Left lung (tissue), 10 donors: ENCODE measurements around the gene SPI1. TPM values are rescaled to one million over a fixed set of nuclear protein-coding genes. Genes with fewer than 3 reads are reported as not detected.

Experiments
- ATAC-seq: fragments of 200-7000 bp; cut with Tn5 transposase; one replicate; pipeline ENCODE4 v1.9.1; 2020; ENCODE audit warnings: moderate library complexity
- DNase-seq, 4 donors: peaks; one replicate each; pipeline ENCODE4 v3.0.0-alpha.2; 2013 to 2020
- H3K27ac ChIP-seq, 2 donors: fragments of 200-600 bp; sonication (generic) in 1 of 2; one replicate each; pipeline versions ENCODE4 v1.5.0 to v1.8.0; 2020 to 2021
- H3K27me3 ChIP-seq, 2 donors: fragments of 200-600 bp; sonication (generic) in 1 of 2; one replicate each; pipeline versions ENCODE4 v1.5.0 to v1.8.0; 2020 to 2021
- H3K36me3 ChIP-seq, 2 donors: fragments of 200-600 bp; sonication (generic) in 1 of 2; one replicate each; pipeline versions ENCODE4 v1.5.0 to v1.8.0; 2020 to 2021
- H3K4me1 ChIP-seq, 2 donors: fragments of 200-600 bp; one replicate each; pipeline ENCODE4 v1.8.0; 2021
- H3K4me3 ChIP-seq, 2 donors: fragments of 200-600 bp; sonication (generic) in 1 of 2; one replicate each; pipeline versions ENCODE4 v1.5.0 to v1.8.0; 2020 to 2021; ENCODE audit warnings: mild to moderate bottlenecking in 1 of 2
- H3K9me3 ChIP-seq, 2 donors: fragments of 200-600 bp; sonication (generic) in 1 of 2; one replicate each; pipeline versions ENCODE4 v1.5.0 to v1.8.0; 2020 to 2021
- CTCF ChIP-seq, 2 donors: fragments of 200-600 bp; sonication (generic) in 1 of 2; IDR thresholded peaks; one replicate each; pipeline versions ENCODE4 v1.5.0 to v1.8.0; 2021; ENCODE audit warnings: antibody characterized with exemption in 2 of 2
- intact Hi-C, 2 donors: fragments of 100-400 bp; cut with DNase I; formaldehyde crosslinking; loops; one replicate each; pipeline versions ENCODE4 v1.11.2 to v1.14.2; 2022
- polyA plus RNA-seq, 6 donors: library from polyadenylated mRNA; unstranded; fragments of 120-200 nt; gene quantifications; one replicate each; pipeline ENCODE4 v1.2.1, GENCODE V29; 2013; ENCODE audit not compliant: insufficient read length in 6 of 6
- total RNA-seq, 2 donors: library from RNA; stranded (reverse); fragmentation: NEBNext Ultra II Directional; extraction: Animal tissue kit (Norgen Biotek cat#: 25700); gene quantifications; one replicate each; pipeline ENCODE4 v1.2.1, GENCODE V29; 2021
- donor health status: DM: no; HTN: yes; CAD: no.
- donor health status: DM: no; HTN: no; CAD: no.

The SPI1 gene
- total and polyA plus RNA-seq, 8 donors: 4.9 to 194 (median 6.2) TPM

- no peaks in the 10 kb centered on the region for H3K27me3 ChIP-seq
- H3K36me3 ChIP-seq: peaks cover 0 to 61% of the 10 kb centered on the region in 2 donors
- peak overlapping the region in 1 of 2 donors; percentile 93 for H3K27ac ChIP-seq
- TF ChIP-seq CTCF (IDR thresholded peaks at IDR 0.05): no peak
- H3K4me3 ChIP-seq: peak overlapping the region in 1 of 2 donors; percentile 67
- intact Hi-C loops: loop anchor here in 1 of 2 donors (10.0 kb wide), 1 partner anchor 80 kb away; no protein-coding TSS in a partner anchor
- no peak for DNase-seq
- peaks cover 0 to 52% of the 10 kb centered on the region in 2 donors for H3K4me1 ChIP-seq
- ATAC-seq: no peak
- H3K9me3 ChIP-seq: no peaks in the 10 kb centered on the region
Observed at GRCh38 chr11:47375020-47375419, 3.3 kb downstream of the SPI1 start.

GRCh38 chr11:47374720-47375019 is 3.7 kb downstream of the SPI1 start:
- peak overlapping the region in 1 of 2 donors; percentile 67 for H3K4me3 ChIP-seq
- no peaks in the 10 kb centered on the region for H3K9me3 ChIP-seq
- DNase-seq (no peak), ATAC-seq (no peak)
- H3K36me3 ChIP-seq: peaks cover 0 to 64% of the 10 kb centered on the region in 2 donors
- H3K27ac ChIP-seq: peak overlapping the region in 1 of 2 donors; percentile 93
- TF ChIP-seq CTCF (IDR thresholded peaks at IDR 0.05): no peak
- intact Hi-C loops: loop anchor here in 1 of 2 donors (5.0 to 10.0 kb wide), 2 partner anchors 33 to 80 kb away; partner anchors contain the start of gene SLC39A13
- H3K27me3 ChIP-seq: no peaks in the 10 kb centered on the region
- peaks cover 0 to 55% of the 10 kb centered on the region in 2 donors for H3K4me1 ChIP-seq

DNA sequence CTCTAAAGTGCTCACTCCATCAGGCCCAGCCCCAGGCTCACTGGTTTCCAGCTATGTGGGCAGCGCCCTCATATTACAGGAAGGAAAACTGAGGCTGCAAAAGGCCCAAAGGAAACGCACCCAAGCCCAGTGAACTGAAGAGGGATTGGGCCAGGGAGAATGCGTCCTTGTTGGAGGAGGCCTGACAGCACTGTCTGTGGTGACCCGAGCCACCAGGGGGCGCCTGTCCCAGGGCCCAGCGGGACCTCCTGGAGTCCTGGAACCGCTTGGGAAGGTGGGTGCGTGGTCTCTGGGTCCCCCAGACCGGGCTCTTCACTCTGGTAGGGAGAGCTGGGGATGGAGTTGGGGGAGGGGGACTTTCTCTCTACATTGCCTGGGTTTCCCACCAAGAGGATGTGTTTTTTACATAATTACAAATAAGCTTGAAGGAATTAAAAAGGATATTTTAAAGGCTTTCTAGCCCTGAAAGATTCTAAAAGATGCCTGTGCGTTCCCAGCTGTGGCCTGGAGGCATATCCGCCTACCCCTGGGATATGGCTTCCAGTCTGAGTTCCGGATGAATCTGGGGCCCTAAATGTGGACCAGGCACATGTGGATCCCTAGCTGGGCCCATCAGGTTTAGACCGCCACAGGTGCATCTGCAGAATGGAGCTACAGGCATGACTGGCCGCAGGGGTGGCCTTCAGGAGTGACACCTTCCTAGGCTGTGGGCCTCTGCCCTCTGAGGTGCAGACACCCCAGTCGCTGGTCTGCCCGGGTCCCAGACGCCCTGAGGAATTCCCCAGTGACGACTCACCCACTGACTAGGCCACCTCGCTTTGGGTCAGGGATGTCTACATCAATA is 4.2 kb downstream of the SPI1 start:
- Histone ChIP-seq H3K36me3 (peaks cover 0 to 68% of the 10 kb centered on the region in 2 donors), H3K27me3 (no peaks in the 10 kb centered on the region), H3K9me3 (no peaks in the 10 kb centered on the region), H3K4me1 (peaks cover 4 to 55% of the 10 kb centered on the region in 2 donors), H3K27ac (peak overlapping the region in 1 of 2 donors; percentile 93), H3K4me3 (peak overlapping the region in 1 of 2 donors; percentile 67)
- intact Hi-C loops: loop anchor here in 1 of 2 donors (5.0 to 10.0 kb wide), 2 partner anchors 33 to 81 kb away; partner anchors contain the start of gene SLC39A13
- DNase-seq: peak; percentile 63 to 97 (median 82)
- ATAC-seq: peak; percentile 81
- peak; percentile 88 to 94 for TF ChIP-seq CTCF (IDR thresholded peaks at IDR 0.05)

- peaks cover 0 to 84% of the 10 kb centered on the region in 2 donors for H3K36me3 ChIP-seq
- no peak overlapping the region for H3K4me3 ChIP-seq
- no peaks in the 10 kb centered on the region for H3K27me3 ChIP-seq
- H3K9me3 ChIP-seq: no peaks in the 10 kb centered on the region
- ATAC-seq (no peak), DNase-seq (no peak)
- H3K4me1 ChIP-seq: peaks cover 4 to 57% of the 10 kb centered on the region in 2 donors
- TF ChIP-seq CTCF (IDR thresholded peaks at IDR 0.05): no peak
- no peak overlapping the region for H3K27ac ChIP-seq
- intact Hi-C loops: loop anchor here in 1 of 2 donors (5.0 to 10.0 kb wide), 2 partner anchors 35 to 82 kb away; partner anchors contain the start of gene SLC39A13
Observed at GRCh38 chr11:47372422-47372821, 5.9 kb downstream of the SPI1 start.

DNA sequence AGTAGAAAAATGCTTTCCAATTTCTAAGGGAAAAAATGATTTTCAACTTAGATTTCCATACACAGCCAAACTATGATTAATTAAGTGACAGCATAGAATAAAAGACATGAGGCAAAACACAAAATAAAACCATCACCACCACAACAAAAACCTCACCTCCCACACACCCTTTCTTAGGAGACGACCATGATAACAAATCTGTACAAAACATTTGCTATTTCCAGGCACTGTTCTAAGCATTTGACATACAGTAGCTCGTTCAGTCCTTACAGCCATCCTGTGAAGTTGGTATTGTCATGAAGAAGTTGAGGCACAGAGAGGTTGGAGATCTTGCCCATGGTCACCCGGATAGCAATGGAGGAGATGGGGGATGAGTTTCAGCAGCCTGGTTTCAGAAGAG is 8.7 kb downstream of the SPI1 start:
- no peak overlapping the region for H3K27ac ChIP-seq
- ATAC-seq: no peak
- H3K36me3 ChIP-seq: peaks cover 0 to 92% of the 10 kb centered on the region in 2 donors
- H3K9me3 ChIP-seq: no peaks in the 10 kb centered on the region
- intact Hi-C loops: loop anchor here in 1 of 2 donors (5.0 to 10.0 kb wide), 2 partner anchors 38 to 85 kb away; partner anchors contain the start of gene SLC39A13
- H3K4me1 ChIP-seq: peaks cover 4 to 78% of the 10 kb centered on the region in 2 donors
- DNase-seq: no peak
- no peak overlapping the region for H3K4me3 ChIP-seq
- TF ChIP-seq CTCF (IDR thresholded peaks at IDR 0.05): no peak
- H3K27me3 ChIP-seq: no peaks in the 10 kb centered on the region
